CD4-positive, alpha-beta memory T cell (primary cell): ENCODE results near the gene GRIN1. TPM values are rescaled to one million over a fixed set of nuclear protein-coding genes. Genes with fewer than 3 reads are reported as not detected.

Experiments
- CTCF ChIA-PET: fragments of 350-600 bp; sonication (Branson Sonifier 250); formaldehyde crosslinking; loops from one replicate; lab custom pipeline; 2021; ENCODE audit warnings: inconsistent platforms; ENCODE audit not compliant: partially characterized antibody; lab: Charles Lee
- POLR2A ChIA-PET: fragments of 350-600 bp; sonication (Branson Sonifier 250); formaldehyde crosslinking; loops from one replicate; lab custom pipeline; 2021; ENCODE audit not compliant: partially characterized antibody; lab: Charles Lee
- DNase-seq, 5 donors: peaks; one replicate each; pipeline versions ENCODE4 v3.0.0 to v3.0.0-alpha.2; 2020 to 2022; ENCODE audit warnings: mixed read lengths in 1 of 5
- H3K27ac ChIP-seq: one replicate; pipeline ENCODE4 v1.7.0; 2013; ENCODE audit warnings: low read depth, low read length
- H3K27me3 ChIP-seq: 2 replicates; pipeline ENCODE4 v1.7.0; 2013; ENCODE audit warnings: mild to moderate bottlenecking, low read length, moderate library complexity; ENCODE audit not compliant: insufficient read depth
- H3K36me3 ChIP-seq: 2 replicates; pipeline ENCODE4 v1.7.0; 2013; ENCODE audit warnings: mild to moderate bottlenecking, low read length, moderate library complexity; ENCODE audit not compliant: insufficient read depth
- H3K4me1 ChIP-seq: 2 replicates; pipeline ENCODE4 v1.7.0; 2013; ENCODE audit warnings: mild to moderate bottlenecking, low read length, moderate library complexity; ENCODE audit not compliant: insufficient read depth
- H3K4me3 ChIP-seq, 2 donors: one replicate each; pipeline ENCODE4 v1.7.0; 2013; ENCODE audit warnings: low read length in 2 of 2, mild to moderate bottlenecking in 1 of 2
- H3K9me3 ChIP-seq, 2 donors: one replicate each; pipeline ENCODE4 v1.7.0; 2013; ENCODE audit warnings: low read length in 2 of 2, control low read depth in 1 of 2; ENCODE audit not compliant: control insufficient read depth in 1 of 2
- H3K27ac Mint-ChIP-seq, 7 donors: one replicate each; pipeline ENCODE4 v1.8.0; 2020 to 2021; ENCODE audit warnings: mixed read lengths in 7 of 7, mild to moderate bottlenecking in 6 of 7, inconsistent platforms in 3 of 7, moderate library complexity in 3 of 7
- H3K27me3 Mint-ChIP-seq, 2 donors: one replicate each; pipeline ENCODE4 v1.8.0; 2020 to 2021; ENCODE audit warnings: mixed read lengths in 2 of 2
- H3K36me3 Mint-ChIP-seq, 2 donors: one replicate each; pipeline ENCODE4 v1.8.0; 2020 to 2021; ENCODE audit warnings: mixed read lengths in 2 of 2, inconsistent platforms in 1 of 2, mild to moderate bottlenecking in 1 of 2
- H3K4me1 Mint-ChIP-seq, 4 donors: one replicate each; pipeline ENCODE4 v1.8.0; 2020 to 2021; ENCODE audit warnings: mixed read lengths in 4 of 4, mild to moderate bottlenecking in 1 of 4
- H3K4me3 Mint-ChIP-seq, 8 donors: one replicate each; pipeline ENCODE4 v1.8.0; 2020 to 2021; ENCODE audit warnings: mixed read lengths in 8 of 8, mild to moderate bottlenecking in 7 of 8, moderate library complexity in 6 of 8, inconsistent platforms in 3 of 8
- H3K9me3 Mint-ChIP-seq, 8 donors: one replicate each; pipeline ENCODE4 v1.8.0; 2020 to 2021; ENCODE audit warnings: mixed read lengths in 8 of 8, mild to moderate bottlenecking in 5 of 8, inconsistent platforms in 3 of 8, moderate library complexity in 1 of 8
- intact Hi-C: fragments of 100-400 bp; cut with micrococcal nuclease; formaldehyde crosslinking; loops from one replicate; pipeline ENCODE4 v1.15.1; 2023
- polyA plus RNA-seq, 2 donors: library from polyadenylated mRNA; unstranded; fragments of 300-500 nt; fragmentation: Illumina TruSeq; gene quantifications; one replicate each; pipeline ENCODE4 v1.2.3, GENCODE V29; 2021
- total RNA-seq, 2 experiments: library from RNA; stranded (reverse); gene quantifications; one replicate each; pipeline ENCODE4 v1.2.3, GENCODE V29; 2021

Gene GRIN1
- total and polyA plus RNA-seq, 4 experiments from 2014 or later: not detected

GRCh38 chr9:137148242-137148641 lies 9.3 kb downstream of the GRIN1 start:
- ChIA-PET POLR2A (no interaction called here), CTCF (no interaction called here)
- Mint-ChIP-seq H3K36me3 (no peaks in the 10 kb centered on the region), H3K27ac (no peak overlapping the region), H3K27me3 (peaks cover 6% of the 10 kb centered on the region in 2 donors), H3K4me1 (peaks cover 0 to 8% (median 0%) of the 10 kb centered on the region in 4 donors), H3K9me3 (no peaks in the 10 kb centered on the region), H3K4me3 (no peak overlapping the region)
- DNase-seq: peak in 1 of 5 donors; percentile 16
- no peak overlapping the region for H3K4me3 ChIP-seq
- intact Hi-C loops: no loop called here
- H3K36me3 ChIP-seq: no peaks in the 10 kb centered on the region
- no peaks in the 10 kb centered on the region for H3K9me3 ChIP-seq
- no peaks in the 10 kb centered on the region for H3K4me1 ChIP-seq
- no peak overlapping the region for H3K27ac ChIP-seq
- H3K27me3 ChIP-seq: no peaks in the 10 kb centered on the region

DNA sequence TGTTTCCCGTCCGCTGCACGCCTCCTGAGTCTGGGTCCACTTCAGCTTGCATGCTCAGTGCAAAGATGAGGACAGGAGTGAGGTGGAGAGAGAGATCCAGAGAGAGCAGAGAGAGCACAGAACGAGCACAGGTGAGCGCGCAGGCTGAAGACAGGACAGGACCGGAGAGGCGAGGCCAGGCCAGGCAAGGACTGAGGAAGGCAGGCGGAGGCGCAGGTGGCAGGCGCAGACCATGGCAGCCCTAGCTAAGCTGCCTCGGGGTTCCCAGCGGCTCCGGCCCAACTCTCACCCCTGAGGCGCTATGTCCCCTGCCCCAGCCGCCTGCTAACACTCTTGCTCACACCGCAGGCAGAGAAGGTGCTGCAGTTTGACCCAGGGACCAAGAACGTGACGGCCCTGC lies 9.7 kb downstream of the GRIN1 start:
- intact Hi-C loops: no loop called here
- Histone ChIP-seq H3K27me3 (no peaks in the 10 kb centered on the region), H3K9me3 (no peaks in the 10 kb centered on the region), H3K4me3 (no peak overlapping the region), H3K36me3 (no peaks in the 10 kb centered on the region), H3K27ac (no peak overlapping the region), H3K4me1 (no peaks in the 10 kb centered on the region)
- CTCF ChIA-PET: no interaction called here
- POLR2A ChIA-PET: no interaction called here
- Mint-ChIP-seq H3K27ac (no peak overlapping the region), H3K9me3 (no peaks in the 10 kb centered on the region), H3K4me1 (peaks cover 0 to 8% (median 0%) of the 10 kb centered on the region in 4 donors), H3K36me3 (no peaks in the 10 kb centered on the region), H3K27me3 (peaks cover 3 to 6% of the 10 kb centered on the region in 2 donors), H3K4me3 (no peak overlapping the region)
- peak in 1 of 5 donors; percentile 5 for DNase-seq

GRCh38 chr9:137149363-137149762 lies 10.4 kb downstream of the GRIN1 start:
- intact Hi-C loops: no loop called here
- Mint-ChIP-seq H3K27me3 (peaks cover 3% of the 10 kb centered on the region in 2 donors), H3K9me3 (no peaks in the 10 kb centered on the region), H3K36me3 (no peaks in the 10 kb centered on the region), H3K4me1 (peaks cover 0 to 8% (median 0%) of the 10 kb centered on the region in 4 donors), H3K27ac (no peak overlapping the region), H3K4me3 (no peak overlapping the region)
- CTCF ChIA-PET: interaction anchor here (0.7 kb wide), 1 partner anchor 78 kb away, joined by 3 read pairs; the partner anchor contains the start of gene RNF224
- Histone ChIP-seq H3K27me3 (no peaks in the 10 kb centered on the region), H3K4me3 (no peak overlapping the region), H3K9me3 (no peaks in the 10 kb centered on the region), H3K27ac (no peak overlapping the region), H3K36me3 (no peaks in the 10 kb centered on the region), H3K4me1 (no peaks in the 10 kb centered on the region)
- POLR2A ChIA-PET: no interaction called here
- DNase-seq: peak in 1 of 5 donors; percentile 14

- peaks cover 0 to 8% (median 0%) of the 10 kb centered on the region in 4 donors for H3K4me1 Mint-ChIP-seq
- H3K9me3 Mint-ChIP-seq: no peaks in the 10 kb centered on the region
- no peaks in the 10 kb centered on the region for H3K9me3 ChIP-seq
- peak in 1 of 5 donors; percentile 18 for DNase-seq
- H3K36me3 ChIP-seq: no peaks in the 10 kb centered on the region
- no peak overlapping the region for H3K4me3 Mint-ChIP-seq
- no peak overlapping the region for H3K27ac Mint-ChIP-seq
- H3K27ac ChIP-seq: no peak overlapping the region
- H3K4me3 ChIP-seq: no peak overlapping the region
- no peaks in the 10 kb centered on the region for H3K36me3 Mint-ChIP-seq
- no peaks in the 10 kb centered on the region for H3K27me3 ChIP-seq
- peaks cover 3 to 6% of the 10 kb centered on the region in 2 donors for H3K27me3 Mint-ChIP-seq
- CTCF ChIA-PET: no interaction called here
- no peaks in the 10 kb centered on the region for H3K4me1 ChIP-seq
- POLR2A ChIA-PET: no interaction called here
- intact Hi-C loops: no loop called here
Measured at GRCh38 chr9:137149942-137150616, 11.1 kb downstream of the GRIN1 start.

DNA sequence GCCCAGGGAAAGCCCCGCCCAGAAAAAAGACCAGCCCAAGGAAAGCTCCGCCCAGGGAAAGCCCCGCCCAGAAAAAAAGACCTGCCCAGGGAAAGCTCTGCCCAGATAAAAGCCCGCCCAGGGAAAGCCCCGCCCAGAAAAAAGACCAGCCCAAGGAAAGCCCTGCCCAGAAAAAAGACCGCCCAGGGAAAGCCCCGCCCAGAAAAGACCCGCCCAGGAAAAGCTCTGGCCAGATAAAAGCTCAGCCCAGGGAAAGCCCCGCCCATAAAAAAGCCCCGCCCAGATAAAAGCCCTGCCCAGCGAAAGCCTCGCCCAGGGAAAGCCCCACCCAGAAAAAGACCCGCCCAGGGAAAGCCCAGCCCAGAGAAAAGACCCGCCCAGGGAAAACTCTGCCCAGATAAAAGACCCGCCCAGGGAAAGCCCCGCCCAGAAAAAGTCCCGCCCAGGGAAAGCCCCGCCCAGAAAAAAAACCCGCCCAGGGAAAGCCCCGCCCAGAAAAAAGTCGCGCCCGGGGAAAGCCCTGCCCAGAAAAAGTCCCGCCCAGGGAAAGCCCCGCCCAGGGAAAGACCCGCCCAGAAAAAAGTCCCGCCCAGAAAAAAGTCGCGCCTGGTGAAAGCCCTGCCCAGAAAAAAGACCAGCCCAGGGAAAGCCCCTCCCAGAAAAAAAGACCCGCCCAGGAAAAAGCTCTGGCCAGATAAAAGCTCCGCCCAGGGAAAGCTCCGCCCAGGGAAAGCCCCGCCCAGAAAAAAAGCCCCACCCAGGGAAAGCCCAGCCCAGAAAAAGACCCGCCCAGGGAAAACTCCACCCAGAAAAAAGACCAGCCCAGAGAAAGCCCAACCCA lies 11.9 kb downstream of the GRIN1 start:
- POLR2A ChIA-PET: no interaction called here
- H3K9me3 Mint-ChIP-seq: no peaks in the 10 kb centered on the region
- no peak overlapping the region for H3K4me3 ChIP-seq

DNA sequence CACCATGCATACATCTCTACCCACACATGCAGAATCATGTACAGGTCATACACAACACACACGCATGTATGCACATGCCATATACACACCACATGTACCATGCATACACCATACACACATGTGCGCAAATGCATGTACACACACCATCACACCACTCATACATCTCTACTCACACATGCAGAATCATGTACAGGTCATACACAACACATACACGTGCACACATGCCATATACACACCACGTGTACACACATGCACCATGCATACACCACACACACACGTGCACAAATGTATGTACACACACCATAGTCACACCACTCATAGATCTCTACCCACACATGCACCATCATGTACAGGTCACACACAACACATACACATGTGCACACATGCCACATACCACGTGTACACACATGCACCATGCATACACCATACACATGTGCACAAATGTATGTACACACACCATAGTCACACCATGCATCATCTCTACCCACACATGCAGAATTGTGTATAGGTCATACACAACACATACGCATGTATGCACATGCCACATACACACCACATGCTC lies 14.0 kb downstream of the GRIN1 start:
- DNase-seq: no peak
- H3K9me3 Mint-ChIP-seq: no peaks in the 10 kb centered on the region
- no peak overlapping the region for H3K4me3 Mint-ChIP-seq
- peaks cover 2 to 16% (median 5%) of the 10 kb centered on the region in 4 donors for H3K4me1 Mint-ChIP-seq
- Histone ChIP-seq H3K27ac (no peak overlapping the region), H3K4me3 (no peak overlapping the region), H3K4me1 (peaks cover 13% of the 10 kb centered on the region), H3K9me3 (no peaks in the 10 kb centered on the region), H3K36me3 (no peaks in the 10 kb centered on the region), H3K27me3 (no peaks in the 10 kb centered on the region)
- intact Hi-C loops: no loop called here
- H3K27ac Mint-ChIP-seq: no peak overlapping the region
- CTCF ChIA-PET: no interaction called here
- peaks cover under 1 to 15% of the 10 kb centered on the region in 2 donors for H3K27me3 Mint-ChIP-seq
- POLR2A ChIA-PET: no interaction called here
- no peaks in the 10 kb centered on the region for H3K36me3 Mint-ChIP-seq

More for the DNA sequence above, 11.9 kb downstream of the GRIN1 start:
- CTCF ChIA-PET: no interaction called here
- Mint-ChIP-seq H3K27me3 (peaks cover 3 to 9% of the 10 kb centered on the region in 2 donors), H3K4me3 (no peak overlapping the region), H3K4me1 (peaks cover 0 to 8% (median 0%) of the 10 kb centered on the region in 4 donors), H3K27ac (peak overlapping the region in 2 of 7 donors; percentile 58 to 62), H3K36me3 (no peaks in the 10 kb centered on the region)
- Histone ChIP-seq H3K27ac (no peak overlapping the region), H3K4me1 (no peaks in the 10 kb centered on the region), H3K27me3 (no peaks in the 10 kb centered on the region), H3K9me3 (no peaks in the 10 kb centered on the region), H3K36me3 (no peaks in the 10 kb centered on the region)
- intact Hi-C loops: no loop called here
- DNase-seq: peak in 1 of 5 donors; percentile 34
